Glutamatergic neuron (in vitro differentiated cells): ENCODE results near the gene PERM1. TPM values are rescaled to one million over a fixed set of nuclear protein-coding genes. Genes with fewer than 3 reads are reported as not detected.

Experiments
- DNase-seq: peaks from one replicate; pipeline ENCODE4 v3.0.0; 2022
- H3K27ac Mint-ChIP-seq: one replicate; pipeline ENCODE4 v1.8.0; 2020; ENCODE audit warnings: mild to moderate bottlenecking, mixed read lengths, inconsistent platforms; ENCODE audit not compliant: unreplicated experiment
- H3K27me3 Mint-ChIP-seq: one replicate; pipeline ENCODE4 v1.8.0; 2020; ENCODE audit warnings: mild to moderate bottlenecking, moderate library complexity, mixed read lengths, inconsistent platforms; ENCODE audit not compliant: unreplicated experiment
- H3K36me3 Mint-ChIP-seq: one replicate; pipeline ENCODE4 v1.8.0; 2020; ENCODE audit warnings: mild to moderate bottlenecking, mixed read lengths, inconsistent platforms; ENCODE audit not compliant: unreplicated experiment
- H3K4me1 Mint-ChIP-seq: one replicate; pipeline ENCODE4 v1.8.0; 2020; ENCODE audit warnings: mild to moderate bottlenecking, low read depth, mixed read lengths, inconsistent platforms; ENCODE audit not compliant: unreplicated experiment
- H3K4me3 Mint-ChIP-seq: one replicate; pipeline ENCODE4 v1.8.0; 2020; ENCODE audit warnings: mild to moderate bottlenecking, mixed read lengths, inconsistent platforms; ENCODE audit not compliant: unreplicated experiment
- H3K9me3 Mint-ChIP-seq: one replicate; pipeline ENCODE4 v1.8.0; 2020; ENCODE audit warnings: mild to moderate bottlenecking, moderate library complexity, mixed read lengths, inconsistent platforms; ENCODE audit not compliant: unreplicated experiment
- CTCF ChIP-seq: fragments of 200-600 bp; sonication (generic); IDR thresholded peaks from one replicate; pipeline ENCODE4 v1.5.0; 2021; ENCODE audit not compliant: partially characterized antibody, unreplicated experiment
- total RNA-seq: library from RNA; stranded (reverse); fragmentation: NEBNext Ultra II Directional; extraction: Animal tissue kit (Norgen Biotek cat#: 25700); gene quantifications from one replicate; pipeline ENCODE4 v1.2.1, GENCODE V29; 2021; ENCODE audit not compliant: unreplicated experiment

PERM1 gene
- total RNA-seq, 1 donor from 2014 or later: 0.32 TPM

GRCh38 chr1:1025730-1026129, 43.8 kb upstream of the PERM1 start:
- peaks cover 5% of the 10 kb centered on the region for H3K27me3 Mint-ChIP-seq
- peaks cover 11% of the 10 kb centered on the region for H3K4me1 Mint-ChIP-seq
- H3K4me3 Mint-ChIP-seq: no peak overlapping the region
- TF ChIP-seq CTCF: no peak
- H3K9me3 Mint-ChIP-seq: peaks cover 13% of the 10 kb centered on the region
- no peaks in the 10 kb centered on the region for H3K36me3 Mint-ChIP-seq
- no peak overlapping the region for H3K27ac Mint-ChIP-seq
- no peak for DNase-seq

GRCh38 chr1:1024771-1025699, 43.1 kb upstream of the PERM1 start:
- peak; percentile 18 for DNase-seq
- H3K27me3 Mint-ChIP-seq: peaks cover 5% of the 10 kb centered on the region
- H3K9me3 Mint-ChIP-seq: peaks cover 13% of the 10 kb centered on the region
- H3K4me1 Mint-ChIP-seq: peaks cover 11% of the 10 kb centered on the region
- no peak overlapping the region for H3K27ac Mint-ChIP-seq
- no peak for TF ChIP-seq CTCF
- no peak overlapping the region for H3K4me3 Mint-ChIP-seq
- H3K36me3 Mint-ChIP-seq: no peaks in the 10 kb centered on the region

GRCh38 chr1:1024149-1024770, 42.4 kb upstream of the PERM1 start:
- Mint-ChIP-seq H3K4me1 (peaks cover 11% of the 10 kb centered on the region), H3K9me3 (peaks cover 13% of the 10 kb centered on the region), H3K36me3 (no peaks in the 10 kb centered on the region), H3K27ac (no peak overlapping the region), H3K4me3 (no peak overlapping the region), H3K27me3 (peaks cover 5% of the 10 kb centered on the region)
- DNase-seq: no peak
- TF ChIP-seq CTCF: no peak

GRCh38 chr1:1023700-1024099, 41.8 kb upstream of the PERM1 start:
- peak; percentile 14 for DNase-seq
- H3K4me3 Mint-ChIP-seq: no peak overlapping the region
- H3K27me3 Mint-ChIP-seq: peaks cover 5% of the 10 kb centered on the region
- no peaks in the 10 kb centered on the region for H3K36me3 Mint-ChIP-seq
- no peak for TF ChIP-seq CTCF
- H3K9me3 Mint-ChIP-seq: peaks cover 13% of the 10 kb centered on the region
- no peak overlapping the region for H3K27ac Mint-ChIP-seq
- H3K4me1 Mint-ChIP-seq: peaks cover 11% of the 10 kb centered on the region
